GM23338 (cell line): ENCODE data around the gene MAP3K10.

ENCODE experiments used
- CREB1 ChIP-seq: fragments of 250-450 bp; sonication (Bioruptor Pico); IDR thresholded peaks from 2 replicates; pipeline ENCODE4 v1.5.0; 2020; ENCODE audit warnings: low read depth, mild to moderate bottlenecking, moderate library complexity
- EZH2 ChIP-seq: fragments of 200-600 bp; sonication (generic); IDR thresholded peaks from one replicate; pipeline ENCODE4 v1.8.0; 2017; ENCODE audit warnings: antibody characterized with exemption, mild to moderate bottlenecking, low read depth; ENCODE audit not compliant: unreplicated experiment
- EZH2phosphoT487 ChIP-seq: fragments of 200-600 bp; sonication (generic); IDR thresholded peaks from one replicate; pipeline ENCODE4 v1.8.1; 2018; ENCODE audit warnings: antibody characterized with exemption; ENCODE audit not compliant: unreplicated experiment
- NANOG ChIP-seq: IDR thresholded peaks from 2 replicates; pipeline ENCODE4 v1.6.1; 2016; ENCODE audit warnings: antibody characterized with exemption, borderline replicate concordance
- POLR2AphosphoS5 ChIP-seq: IDR thresholded peaks from 2 replicates; pipeline ENCODE4 v1.6.1; 2016; ENCODE audit warnings: antibody characterized with exemption, low read depth
- ZNF331 ChIP-seq: fragments of 250-450 bp; sonication (Bioruptor Pico); IDR thresholded peaks from 2 replicates; pipeline ENCODE4 v1.5.0; 2020; ENCODE audit warnings: low read depth, mild to moderate bottlenecking, moderate library complexity
- TF ChIP-seq, protein P1 (sequence below): IDR thresholded peaks from one replicate; pipeline ENCODE4 v1.6.1; 2018; ENCODE audit warnings: antibody characterized with exemption; ENCODE audit not compliant: unreplicated experiment
- TF ChIP-seq, protein P2 (sequence below), 2 experiments: fragments of 200-600 bp in 1 of 2; sonication (generic) in 1 of 2; conservative IDR thresholded peaks; 2 replicates each; pipeline versions ENCODE4 v1.5.1 to v1.6.1; 2016 to 2017; ENCODE audit warnings: antibody characterized with exemption in 2 of 2, low read depth in 2 of 2, mild to moderate bottlenecking in 2 of 2, moderate library complexity in 1 of 2
- TF ChIP-seq, protein P3 (sequence below): fragments of 250-450 bp; sonication (Bioruptor Pico); IDR thresholded peaks from 2 replicates; pipeline ENCODE4 v1.5.0; 2020; ENCODE audit warnings: mild to moderate bottlenecking, moderate library complexity
- TF ChIP-seq, protein P4 (sequence below): IDR thresholded peaks from 2 replicates; pipeline ENCODE4 v1.6.1; 2016; ENCODE audit warnings: antibody characterized with exemption

DNA sequence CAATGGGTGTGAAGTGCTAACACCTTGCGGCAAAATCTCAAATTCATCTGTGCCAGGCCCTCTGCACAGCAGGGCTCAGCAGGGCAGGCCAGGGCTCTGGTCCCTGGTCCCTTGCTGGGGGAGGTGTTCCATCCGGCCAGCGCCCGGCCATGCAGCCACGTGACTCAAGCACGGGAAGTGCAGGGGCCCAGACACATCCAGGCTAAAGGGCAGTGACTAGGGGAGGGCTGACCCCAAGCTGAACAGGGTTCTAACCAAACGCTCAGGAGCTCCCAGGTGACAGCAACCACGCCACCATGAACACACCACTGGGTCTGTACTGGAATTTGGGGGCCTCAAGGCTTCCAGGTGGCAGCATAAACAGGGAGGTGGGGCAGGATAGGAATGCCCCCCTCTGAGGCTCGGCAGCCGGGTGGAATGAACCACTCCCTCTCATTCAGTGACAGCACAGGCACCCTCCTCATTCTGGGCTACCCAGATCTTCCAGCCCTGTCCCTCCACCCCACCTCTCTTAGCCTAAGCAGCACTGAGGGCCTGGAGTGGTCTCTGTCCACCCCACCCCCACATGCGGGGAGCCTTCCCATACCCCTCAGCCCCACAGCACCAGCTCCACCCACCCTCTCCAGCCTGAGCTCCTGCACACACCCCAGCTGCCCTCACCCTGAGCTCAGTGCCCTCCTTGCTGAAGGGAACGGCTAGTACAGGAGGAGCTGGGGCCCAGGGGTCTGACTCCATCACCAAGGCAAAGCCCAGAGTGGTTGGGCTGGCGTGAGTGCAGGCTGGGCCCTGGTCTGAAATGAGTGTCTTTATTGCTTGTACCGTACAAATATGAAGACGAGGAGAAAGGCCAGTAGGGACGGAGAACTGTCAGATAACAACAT lies 40.6 kb downstream of the MAP3K10 start:
- TF ChIP-seq POLR2AphosphoS5 (0 out of 2 replicates have a peak, but pooled peaks have one; percentile 13), EZH2 (no peak), EZH2phosphoT487 (no peak), ZNF331 (no peak), CREB1 (CRISPR knock-in tag) (no peak), NANOG (no peak)
- TF ChIP-seq, protein P1, sequence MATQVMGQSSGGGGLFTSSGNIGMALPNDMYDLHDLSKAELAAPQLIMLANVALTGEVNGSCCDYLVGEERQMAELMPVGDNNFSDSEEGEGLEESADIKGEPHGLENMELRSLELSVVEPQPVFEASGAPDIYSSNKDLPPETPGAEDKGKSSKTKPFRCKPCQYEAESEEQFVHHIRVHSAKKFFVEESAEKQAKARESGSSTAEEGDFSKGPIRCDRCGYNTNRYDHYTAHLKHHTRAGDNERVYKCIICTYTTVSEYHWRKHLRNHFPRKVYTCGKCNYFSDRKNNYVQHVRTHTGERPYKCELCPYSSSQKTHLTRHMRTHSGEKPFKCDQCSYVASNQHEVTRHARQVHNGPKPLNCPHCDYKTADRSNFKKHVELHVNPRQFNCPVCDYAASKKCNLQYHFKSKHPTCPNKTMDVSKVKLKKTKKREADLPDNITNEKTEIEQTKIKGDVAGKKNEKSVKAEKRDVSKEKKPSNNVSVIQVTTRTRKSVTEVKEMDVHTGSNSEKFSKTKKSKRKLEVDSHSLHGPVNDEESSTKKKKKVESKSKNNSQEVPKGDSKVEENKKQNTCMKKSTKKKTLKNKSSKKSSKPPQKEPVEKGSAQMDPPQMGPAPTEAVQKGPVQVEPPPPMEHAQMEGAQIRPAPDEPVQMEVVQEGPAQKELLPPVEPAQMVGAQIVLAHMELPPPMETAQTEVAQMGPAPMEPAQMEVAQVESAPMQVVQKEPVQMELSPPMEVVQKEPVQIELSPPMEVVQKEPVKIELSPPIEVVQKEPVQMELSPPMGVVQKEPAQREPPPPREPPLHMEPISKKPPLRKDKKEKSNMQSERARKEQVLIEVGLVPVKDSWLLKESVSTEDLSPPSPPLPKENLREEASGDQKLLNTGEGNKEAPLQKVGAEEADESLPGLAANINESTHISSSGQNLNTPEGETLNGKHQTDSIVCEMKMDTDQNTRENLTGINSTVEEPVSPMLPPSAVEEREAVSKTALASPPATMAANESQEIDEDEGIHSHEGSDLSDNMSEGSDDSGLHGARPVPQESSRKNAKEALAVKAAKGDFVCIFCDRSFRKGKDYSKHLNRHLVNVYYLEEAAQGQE: no peak
- TF ChIP-seq, protein P2, sequence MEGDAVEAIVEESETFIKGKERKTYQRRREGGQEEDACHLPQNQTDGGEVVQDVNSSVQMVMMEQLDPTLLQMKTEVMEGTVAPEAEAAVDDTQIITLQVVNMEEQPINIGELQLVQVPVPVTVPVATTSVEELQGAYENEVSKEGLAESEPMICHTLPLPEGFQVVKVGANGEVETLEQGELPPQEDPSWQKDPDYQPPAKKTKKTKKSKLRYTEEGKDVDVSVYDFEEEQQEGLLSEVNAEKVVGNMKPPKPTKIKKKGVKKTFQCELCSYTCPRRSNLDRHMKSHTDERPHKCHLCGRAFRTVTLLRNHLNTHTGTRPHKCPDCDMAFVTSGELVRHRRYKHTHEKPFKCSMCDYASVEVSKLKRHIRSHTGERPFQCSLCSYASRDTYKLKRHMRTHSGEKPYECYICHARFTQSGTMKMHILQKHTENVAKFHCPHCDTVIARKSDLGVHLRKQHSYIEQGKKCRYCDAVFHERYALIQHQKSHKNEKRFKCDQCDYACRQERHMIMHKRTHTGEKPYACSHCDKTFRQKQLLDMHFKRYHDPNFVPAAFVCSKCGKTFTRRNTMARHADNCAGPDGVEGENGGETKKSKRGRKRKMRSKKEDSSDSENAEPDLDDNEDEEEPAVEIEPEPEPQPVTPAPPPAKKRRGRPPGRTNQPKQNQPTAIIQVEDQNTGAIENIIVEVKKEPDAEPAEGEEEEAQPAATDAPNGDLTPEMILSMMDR (conservative IDR thresholded peaks at IDR 0.05; ENCODE audit: low read depth in 2 of 2): no peak
- TF ChIP-seq, protein P3, sequence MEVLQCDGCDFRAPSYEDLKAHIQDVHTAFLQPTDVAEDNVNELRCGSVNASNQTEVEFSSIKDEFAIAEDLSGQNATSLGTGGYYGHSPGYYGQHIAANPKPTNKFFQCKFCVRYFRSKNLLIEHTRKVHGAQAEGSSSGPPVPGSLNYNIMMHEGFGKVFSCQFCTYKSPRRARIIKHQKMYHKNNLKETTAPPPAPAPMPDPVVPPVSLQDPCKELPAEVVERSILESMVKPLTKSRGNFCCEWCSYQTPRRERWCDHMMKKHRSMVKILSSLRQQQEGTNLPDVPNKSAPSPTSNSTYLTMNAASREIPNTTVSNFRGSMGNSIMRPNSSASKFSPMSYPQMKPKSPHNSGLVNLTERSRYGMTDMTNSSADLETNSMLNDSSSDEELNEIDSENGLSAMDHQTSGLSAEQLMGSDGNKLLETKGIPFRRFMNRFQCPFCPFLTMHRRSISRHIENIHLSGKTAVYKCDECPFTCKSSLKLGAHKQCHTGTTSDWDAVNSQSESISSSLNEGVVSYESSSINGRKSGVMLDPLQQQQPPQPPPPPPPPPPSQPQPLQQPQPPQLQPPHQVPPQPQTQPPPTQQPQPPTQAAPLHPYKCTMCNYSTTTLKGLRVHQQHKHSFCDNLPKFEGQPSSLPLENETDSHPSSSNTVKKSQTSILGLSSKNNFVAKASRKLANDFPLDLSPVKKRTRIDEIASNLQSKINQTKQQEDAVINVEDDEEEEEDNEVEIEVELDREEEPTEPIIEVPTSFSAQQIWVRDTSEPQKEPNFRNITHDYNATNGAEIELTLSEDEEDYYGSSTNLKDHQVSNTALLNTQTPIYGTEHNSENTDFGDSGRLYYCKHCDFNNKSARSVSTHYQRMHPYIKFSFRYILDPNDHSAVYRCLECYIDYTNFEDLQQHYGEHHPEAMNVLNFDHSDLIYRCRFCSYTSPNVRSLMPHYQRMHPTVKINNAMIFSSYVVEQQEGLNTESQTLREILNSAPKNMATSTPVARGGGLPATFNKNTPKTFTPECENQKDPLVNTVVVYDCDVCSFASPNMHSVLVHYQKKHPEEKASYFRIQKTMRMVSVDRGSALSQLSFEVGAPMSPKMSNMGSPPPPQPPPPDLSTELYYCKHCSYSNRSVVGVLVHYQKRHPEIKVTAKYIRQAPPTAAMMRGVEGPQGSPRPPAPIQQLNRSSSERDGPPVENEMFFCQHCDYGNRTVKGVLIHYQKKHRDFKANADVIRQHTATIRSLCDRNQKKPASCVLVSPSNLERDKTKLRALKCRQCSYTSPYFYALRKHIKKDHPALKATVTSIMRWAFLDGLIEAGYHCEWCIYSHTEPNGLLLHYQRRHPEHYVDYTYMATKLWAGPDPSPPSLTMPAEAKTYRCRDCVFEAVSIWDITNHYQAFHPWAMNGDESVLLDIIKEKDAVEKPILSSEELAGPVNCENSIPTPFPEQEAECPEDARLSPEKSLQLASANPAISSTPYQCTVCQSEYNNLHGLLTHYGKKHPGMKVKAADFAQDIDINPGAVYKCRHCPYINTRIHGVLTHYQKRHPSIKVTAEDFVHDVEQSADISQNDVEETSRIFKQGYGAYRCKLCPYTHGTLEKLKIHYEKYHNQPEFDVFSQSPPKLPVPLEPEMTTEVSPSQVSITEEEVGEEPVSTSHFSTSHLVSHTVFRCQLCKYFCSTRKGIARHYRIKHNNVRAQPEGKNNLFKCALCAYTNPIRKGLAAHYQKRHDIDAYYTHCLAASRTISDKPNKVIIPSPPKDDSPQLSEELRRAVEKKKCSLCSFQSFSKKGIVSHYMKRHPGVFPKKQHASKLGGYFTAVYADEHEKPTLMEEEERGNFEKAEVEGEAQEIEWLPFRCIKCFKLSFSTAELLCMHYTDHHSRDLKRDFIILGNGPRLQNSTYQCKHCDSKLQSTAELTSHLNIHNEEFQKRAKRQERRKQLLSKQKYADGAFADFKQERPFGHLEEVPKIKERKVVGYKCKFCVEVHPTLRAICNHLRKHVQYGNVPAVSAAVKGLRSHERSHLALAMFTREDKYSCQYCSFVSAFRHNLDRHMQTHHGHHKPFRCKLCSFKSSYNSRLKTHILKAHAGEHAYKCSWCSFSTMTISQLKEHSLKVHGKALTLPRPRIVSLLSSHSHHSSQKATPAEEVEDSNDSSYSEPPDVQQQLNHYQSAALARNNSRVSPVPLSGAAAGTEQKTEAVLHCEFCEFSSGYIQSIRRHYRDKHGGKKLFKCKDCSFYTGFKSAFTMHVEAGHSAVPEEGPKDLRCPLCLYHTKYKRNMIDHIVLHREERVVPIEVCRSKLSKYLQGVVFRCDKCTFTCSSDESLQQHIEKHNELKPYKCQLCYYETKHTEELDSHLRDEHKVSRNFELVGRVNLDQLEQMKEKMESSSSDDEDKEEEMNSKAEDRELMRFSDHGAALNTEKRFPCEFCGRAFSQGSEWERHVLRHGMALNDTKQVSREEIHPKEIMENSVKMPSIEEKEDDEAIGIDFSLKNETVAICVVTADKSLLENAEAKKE: no peak
- TF ChIP-seq, protein P4, sequence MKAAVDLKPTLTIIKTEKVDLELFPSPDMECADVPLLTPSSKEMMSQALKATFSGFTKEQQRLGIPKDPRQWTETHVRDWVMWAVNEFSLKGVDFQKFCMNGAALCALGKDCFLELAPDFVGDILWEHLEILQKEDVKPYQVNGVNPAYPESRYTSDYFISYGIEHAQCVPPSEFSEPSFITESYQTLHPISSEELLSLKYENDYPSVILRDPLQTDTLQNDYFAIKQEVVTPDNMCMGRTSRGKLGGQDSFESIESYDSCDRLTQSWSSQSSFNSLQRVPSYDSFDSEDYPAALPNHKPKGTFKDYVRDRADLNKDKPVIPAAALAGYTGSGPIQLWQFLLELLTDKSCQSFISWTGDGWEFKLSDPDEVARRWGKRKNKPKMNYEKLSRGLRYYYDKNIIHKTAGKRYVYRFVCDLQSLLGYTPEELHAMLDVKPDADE: no peak
